ENCODE data around the gene HCN1.

GRCh38 chr5:45335978-45336377, 360.2 kb downstream of the HCN1 start:
- TF ChIP-seq, protein P1, sequence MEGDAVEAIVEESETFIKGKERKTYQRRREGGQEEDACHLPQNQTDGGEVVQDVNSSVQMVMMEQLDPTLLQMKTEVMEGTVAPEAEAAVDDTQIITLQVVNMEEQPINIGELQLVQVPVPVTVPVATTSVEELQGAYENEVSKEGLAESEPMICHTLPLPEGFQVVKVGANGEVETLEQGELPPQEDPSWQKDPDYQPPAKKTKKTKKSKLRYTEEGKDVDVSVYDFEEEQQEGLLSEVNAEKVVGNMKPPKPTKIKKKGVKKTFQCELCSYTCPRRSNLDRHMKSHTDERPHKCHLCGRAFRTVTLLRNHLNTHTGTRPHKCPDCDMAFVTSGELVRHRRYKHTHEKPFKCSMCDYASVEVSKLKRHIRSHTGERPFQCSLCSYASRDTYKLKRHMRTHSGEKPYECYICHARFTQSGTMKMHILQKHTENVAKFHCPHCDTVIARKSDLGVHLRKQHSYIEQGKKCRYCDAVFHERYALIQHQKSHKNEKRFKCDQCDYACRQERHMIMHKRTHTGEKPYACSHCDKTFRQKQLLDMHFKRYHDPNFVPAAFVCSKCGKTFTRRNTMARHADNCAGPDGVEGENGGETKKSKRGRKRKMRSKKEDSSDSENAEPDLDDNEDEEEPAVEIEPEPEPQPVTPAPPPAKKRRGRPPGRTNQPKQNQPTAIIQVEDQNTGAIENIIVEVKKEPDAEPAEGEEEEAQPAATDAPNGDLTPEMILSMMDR (IDR thresholded peaks at IDR 0.05; ENCODE audit: low read depth, low read length, poor library complexity, severe bottlenecking) = no peak
- no peak for TF ChIP-seq EZH2phosphoT487 (IDR thresholded peaks at IDR 0.05; ENCODE audit: borderline replicate concordance, low read length)
